HG03097 (cell line): Measurements from ENCODE around the gene CAMK1.
"Not testable (repeated sequence)": the region's sequence is repeated elsewhere in the genome, so short reads cannot be mapped to it uniquely, and the experiment has no call there.

ENCODE experiments used
- ATAC-seq: cut with Tn5 transposase; IDR thresholded peaks from one replicate; pipeline ENCODE4 v1.9.1; 2021; ENCODE audit not compliant: unreplicated experiment, low FRiP score

The CAMK1 gene

GRCh38 chr3:9777694-9778021 lies 7.9 kb upstream of the CAMK1 start:
- no peak for ATAC-seq

DNA sequence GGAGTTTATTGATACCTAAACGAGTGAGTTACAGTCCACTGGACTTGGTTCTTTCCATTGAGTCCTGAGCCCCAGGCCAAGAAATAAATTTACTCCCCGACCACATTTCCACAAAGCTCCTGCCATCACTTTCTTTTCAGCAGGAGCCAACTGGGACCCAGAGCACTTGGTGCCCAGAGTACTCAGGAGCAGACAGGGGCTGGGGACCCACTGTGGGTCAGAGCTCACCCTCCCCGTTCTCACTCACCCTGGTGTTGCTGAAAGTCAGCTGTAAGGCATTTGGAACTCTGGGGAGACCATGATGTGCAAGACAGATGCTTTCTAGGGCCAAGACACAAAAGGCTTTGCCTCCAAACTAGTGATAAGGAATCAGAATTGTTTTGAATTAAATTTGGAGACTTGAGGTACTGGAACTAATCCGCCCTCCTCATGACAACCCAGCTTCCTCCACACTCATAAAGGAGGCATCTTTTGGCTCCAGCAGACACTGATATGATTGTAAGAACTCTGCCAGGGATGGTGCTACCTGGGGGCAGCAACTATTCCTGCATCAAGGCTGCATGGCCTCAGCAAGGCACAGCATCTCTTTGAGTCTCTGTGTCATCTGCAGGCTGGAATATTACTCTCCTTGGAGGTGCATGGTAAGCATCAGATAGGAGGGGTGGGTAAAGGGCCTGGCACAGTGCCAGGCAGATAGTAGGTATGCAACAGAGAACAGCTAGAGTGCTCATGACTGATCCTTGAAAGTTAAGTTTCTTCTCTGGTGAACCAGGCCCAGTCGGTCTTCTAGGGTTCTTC lies 7.3 kb upstream of the CAMK1 start:
- no peak for ATAC-seq

DNA sequence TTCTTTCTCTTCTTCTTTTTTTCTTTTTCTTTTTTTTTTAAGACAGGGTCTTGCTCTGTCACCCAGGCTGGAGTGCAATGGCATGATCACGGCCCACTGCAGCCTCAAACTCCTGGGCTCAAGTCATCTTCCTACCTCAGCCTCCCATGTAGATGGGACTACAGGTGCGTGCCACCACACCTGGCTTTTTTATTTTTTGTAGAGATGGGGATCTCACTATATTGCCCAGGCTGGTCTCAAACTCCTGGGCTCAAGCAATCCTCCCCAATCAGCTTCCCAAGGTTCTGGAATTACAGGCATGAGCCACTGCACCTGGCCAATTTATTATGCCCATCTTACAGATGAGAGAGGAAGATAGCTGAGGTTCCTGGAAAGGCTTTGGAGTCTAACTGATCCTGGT lies 1.3 kb upstream of the CAMK1 start:
- not testable (repeated sequence) for ATAC-seq

- no peak for ATAC-seq
Measured at GRCh38 chr3:9770276-9770812, 597 bp upstream of the CAMK1 start.

GRCh38 chr3:9769012-9769411 lies 735 bp downstream of the CAMK1 start:
- no peak for ATAC-seq

GRCh38 chr3:9768141-9768775 lies 1.5 kb downstream of the CAMK1 start:
- ATAC-seq: no peak

DNA sequence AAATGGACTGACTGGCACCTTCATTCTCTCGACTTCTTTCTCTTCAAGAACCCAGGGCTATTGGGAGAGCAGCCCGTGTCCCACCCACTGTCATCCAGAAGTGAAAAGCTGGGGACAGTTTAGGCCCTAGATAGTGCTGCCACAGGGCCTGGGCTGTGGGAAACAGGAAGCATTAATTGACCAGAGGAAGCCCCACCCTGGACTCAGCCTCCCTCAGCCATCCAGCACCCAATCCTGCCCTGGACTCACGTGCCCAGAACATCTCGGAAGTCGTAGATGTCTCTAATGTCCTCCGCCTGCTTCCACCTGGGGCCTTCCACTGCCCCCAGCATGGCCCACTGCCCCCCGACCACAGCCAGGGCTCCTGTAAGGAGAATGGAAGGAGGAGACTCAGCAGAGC lies 2.3 kb downstream of the CAMK1 start:
- no peak for ATAC-seq

GRCh38 chr3:9765865-9766264 lies 3.9 kb downstream of the CAMK1 start:
- no peak for ATAC-seq

DNA sequence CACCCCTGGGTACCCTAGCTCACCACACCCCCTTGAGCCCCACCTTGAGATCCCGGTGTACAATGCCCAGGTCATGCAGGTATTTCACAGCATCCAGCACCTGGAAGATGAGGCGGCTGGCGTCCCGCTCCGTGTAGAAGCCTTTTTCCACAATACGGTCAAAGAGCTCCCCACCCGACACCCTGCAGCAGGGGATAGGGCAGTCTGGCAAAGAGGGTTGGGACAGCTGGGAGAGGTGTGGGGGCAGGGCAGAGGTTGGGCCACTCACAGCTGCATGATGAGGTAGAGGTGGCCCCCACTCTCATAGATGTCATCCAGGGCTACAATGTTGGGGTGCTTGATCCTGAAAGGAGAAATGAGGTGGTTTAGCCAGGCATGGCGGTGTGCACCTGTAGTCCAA lies 6.9 kb downstream of the CAMK1 start:
- ATAC-seq: no peak

GRCh38 chr3:9761919-9762318 lies 7.8 kb downstream of the CAMK1 start:
- no peak for ATAC-seq

DNA sequence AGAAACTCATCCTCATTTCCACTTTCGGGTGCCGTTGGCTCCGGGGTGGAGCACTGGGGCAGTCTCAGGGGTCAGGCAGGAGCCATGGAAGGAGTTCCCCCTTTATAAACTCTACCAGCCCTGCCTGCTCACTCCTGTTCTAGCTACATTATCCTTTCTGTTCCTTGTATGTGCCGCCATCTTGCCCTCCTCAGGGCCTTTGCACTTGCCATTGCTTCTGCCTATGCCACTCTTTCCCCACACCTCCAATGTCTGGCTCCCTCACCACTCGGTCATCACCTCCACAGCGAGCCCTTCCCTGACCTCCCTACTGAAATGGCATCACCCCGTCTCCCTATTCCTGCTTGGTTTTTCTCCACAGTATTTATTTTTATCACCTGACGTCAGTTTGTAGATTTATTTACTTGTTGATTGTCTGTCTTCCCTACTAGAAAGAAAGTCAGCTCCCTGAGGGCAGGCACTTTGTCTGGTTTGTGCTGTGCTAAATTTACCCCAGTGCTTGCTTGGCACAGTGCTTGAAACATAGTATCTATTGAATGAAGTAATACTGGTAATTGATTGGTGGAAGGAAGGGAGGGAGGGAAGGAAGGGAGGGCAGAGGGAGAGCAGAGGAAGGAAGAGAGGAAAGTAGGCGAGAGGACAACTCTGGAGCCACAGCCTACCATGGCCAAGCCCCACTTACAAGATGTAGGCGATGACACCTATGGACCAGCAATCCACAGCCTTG lies 8.8 kb downstream of the CAMK1 start:
- ATAC-seq: no peak

DNA sequence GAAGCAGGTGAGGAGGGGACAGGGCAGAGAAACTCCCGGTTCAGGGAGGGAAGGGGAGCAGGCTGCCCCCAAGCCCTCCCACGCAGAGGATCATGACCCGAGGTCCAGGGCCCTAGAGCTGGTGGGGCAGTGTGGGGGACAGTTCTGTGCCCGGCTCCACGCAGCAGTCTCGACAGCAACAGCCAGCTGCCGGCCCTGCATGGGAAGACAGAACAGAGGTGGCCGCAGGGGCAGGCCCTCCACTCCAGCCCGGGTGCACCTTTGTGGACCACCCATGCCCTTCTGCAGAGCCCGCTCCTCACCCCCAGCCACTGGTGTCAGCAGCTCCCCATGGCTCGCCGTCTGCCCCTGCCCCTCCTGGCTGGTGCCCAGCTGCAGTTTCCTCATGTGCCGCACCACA lies 12.3 kb downstream of the CAMK1 start:
- ATAC-seq: no peak

DNA sequence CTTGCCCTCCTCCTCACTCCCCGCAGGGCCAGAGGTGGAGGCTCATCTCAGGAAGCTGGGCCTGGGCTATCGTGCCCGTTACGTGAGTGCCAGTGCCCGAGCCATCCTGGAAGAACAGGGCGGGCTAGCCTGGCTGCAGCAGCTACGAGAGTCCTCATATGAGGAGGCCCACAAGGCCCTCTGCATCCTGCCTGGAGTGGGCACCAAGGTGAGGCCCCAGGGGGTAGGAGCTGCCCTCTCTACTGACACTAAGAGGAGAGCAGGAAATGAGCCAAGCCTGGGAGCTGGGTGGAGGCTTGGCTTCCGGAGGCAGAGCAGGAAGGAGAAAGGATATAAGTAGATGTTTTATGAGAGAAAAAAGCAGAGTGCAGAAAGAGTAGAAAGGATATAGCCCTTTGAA lies 15.1 kb downstream of the CAMK1 start:
- no peak for ATAC-seq

GRCh38 chr3:9750556-9751411 lies 19.0 kb downstream of the CAMK1 start:
- ATAC-seq: no peak

DNA sequence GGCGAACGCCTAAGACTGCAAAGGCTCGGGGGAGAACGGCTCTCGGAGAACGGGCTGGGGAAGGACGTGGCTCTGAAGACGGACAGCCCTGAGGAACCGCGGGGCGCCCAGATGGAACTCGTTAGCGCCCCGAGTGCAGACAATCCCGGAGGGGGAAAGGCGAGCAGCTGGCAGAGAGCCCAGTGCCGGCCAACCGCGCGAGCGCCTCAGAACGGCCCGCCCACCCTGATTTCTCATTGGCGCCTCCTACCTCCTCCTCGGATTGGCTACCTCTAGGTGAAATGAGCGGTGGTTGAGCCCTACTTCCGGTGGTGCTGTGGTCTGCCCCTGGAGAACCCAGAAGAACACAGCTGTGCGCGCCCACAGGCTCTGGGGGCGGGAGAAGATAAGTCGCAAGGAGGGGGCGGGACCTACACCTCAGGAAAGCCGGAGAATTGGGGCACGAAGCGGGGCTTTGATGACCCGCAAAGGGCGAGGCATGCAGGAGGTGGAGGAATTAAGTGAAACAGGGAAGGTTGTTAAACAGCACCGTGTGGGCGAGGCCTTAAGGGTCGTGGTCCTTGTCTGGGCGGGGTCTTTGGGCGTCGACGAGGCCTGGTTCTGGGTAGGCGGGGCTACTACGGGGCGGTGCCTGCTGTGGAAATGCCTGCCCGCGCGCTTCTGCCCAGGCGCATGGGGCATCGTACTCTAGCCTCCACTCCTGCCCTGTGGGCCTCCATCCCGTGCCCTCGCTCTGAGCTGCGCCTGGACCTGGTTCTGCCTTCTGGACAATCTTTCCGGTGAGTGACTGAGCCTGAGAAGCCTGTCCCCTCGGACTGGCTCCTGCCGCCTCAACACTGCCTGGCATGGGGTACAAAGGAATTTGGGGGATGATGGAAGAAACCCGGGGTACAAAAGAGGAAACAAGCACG lies 19.8 kb downstream of the CAMK1 start, which contains the start of gene OGG1:
Gene OGG1, plus strand, starts transcription at position 308 of the 911 bp plus-strand sequence. Its CDS starts 335 bp downstream, at position 643.
- ATAC-seq: peak; percentile 83

GRCh38 chr3:9749296-9749644 lies 20.5 kb downstream of the CAMK1 start:
- ATAC-seq: peak; percentile 0

DNA sequence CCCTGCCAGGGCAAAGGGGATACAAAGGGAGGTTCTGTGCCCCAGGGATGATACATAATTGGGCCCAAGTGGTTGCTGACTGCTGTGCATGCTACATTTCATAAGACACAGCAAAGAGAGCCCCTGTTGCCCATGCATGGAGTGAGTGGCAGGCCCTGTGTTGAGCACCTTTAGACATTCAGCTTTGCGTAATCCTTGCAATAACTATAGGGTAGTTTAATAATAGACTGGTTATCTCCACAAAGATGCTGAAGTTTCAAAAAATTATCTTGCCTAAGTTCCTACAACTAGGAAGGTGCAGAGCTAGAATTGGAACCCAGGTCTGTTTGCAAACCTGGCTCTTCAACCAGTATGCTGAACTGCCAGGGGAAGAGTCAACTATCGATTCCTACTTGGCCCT lies 21.7 kb downstream of the CAMK1 start:
- ATAC-seq: no peak

DNA sequence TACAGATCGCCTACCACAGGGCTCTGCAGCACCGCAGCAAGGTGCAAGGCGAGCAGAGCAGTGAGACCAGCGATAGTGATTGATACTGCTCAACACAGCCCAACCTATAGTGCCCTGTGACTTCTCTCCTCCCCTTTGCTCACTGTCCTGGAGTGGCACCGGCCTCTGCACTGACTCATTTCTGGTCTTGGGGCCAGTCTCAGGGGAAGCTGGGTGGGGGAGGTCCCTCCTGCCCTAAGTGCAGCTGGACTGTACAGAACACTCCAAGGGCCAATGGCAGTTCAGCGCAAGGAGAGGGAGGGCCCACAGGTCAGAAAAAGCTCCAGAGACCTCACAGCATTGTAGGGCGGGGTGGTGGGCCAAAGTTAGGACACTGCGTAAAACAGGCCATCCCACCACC lies 22.5 kb downstream of the CAMK1 start:
- ATAC-seq: no peak

GRCh38 chr3:9746330-9746729 lies 23.4 kb downstream of the CAMK1 start:
- no peak for ATAC-seq

- no peak for ATAC-seq
Measured at GRCh38 chr3:9745521-9745920, 24.2 kb downstream of the CAMK1 start.
